Right atrium auricular region (tissue), 2 donors: ENCODE measurements around the gene TBC1D16. TPM values are rescaled to one million over a fixed set of nuclear protein-coding genes. Genes with fewer than 3 reads are reported as not detected.
"Not testable (repeated sequence)": the region's sequence is repeated elsewhere in the genome, so short reads cannot be mapped to it uniquely, and the experiment has no call there.

ENCODE experiments used
- DNase-seq: peaks from one replicate; pipeline ENCODE4 v3.0.0-alpha.2; 2019; ENCODE audit warnings: low spot score
- H3K27ac ChIP-seq, 2 donors: fragments of 200-600 bp; sonication (generic); 1 replicate in 1 of 2; 2 replicates in 1 of 2; pipeline ENCODE4 v1.5.1; 2016 to 2019
- H3K27me3 ChIP-seq, 2 donors: fragments of 200-600 bp; sonication (generic); one replicate each; pipeline versions ENCODE4 v1.5.1 to v1.6.0; 2017 to 2019
- H3K36me3 ChIP-seq: fragments of 200-600 bp; sonication (generic); one replicate; pipeline ENCODE4 v1.5.1; 2016
- H3K4me1 ChIP-seq, 2 donors: fragments of 200-600 bp; sonication (generic); one replicate each; pipeline versions ENCODE4 v1.5.1 to v1.6.0; 2017 to 2019
- H3K4me3 ChIP-seq, 2 donors: fragments of 200-600 bp; sonication (generic); 1 replicate in 1 of 2; 2 replicates in 1 of 2; pipeline ENCODE4 v1.5.1; 2017 to 2019; ENCODE audit warnings: mild to moderate bottlenecking in 1 of 2, moderate library complexity in 1 of 2
- H3K9me3 ChIP-seq, 2 donors: fragments of 200-600 bp; sonication (generic); one replicate each; pipeline ENCODE4 v1.5.1; 2019
- CTCF ChIP-seq, 2 donors: fragments of 200-600 bp; sonication (generic); IDR thresholded peaks; one replicate each; pipeline ENCODE4 v1.5.1; 2019; ENCODE audit warnings: antibody characterized with exemption in 2 of 2
- total RNA-seq, 2 donors: library from RNA; depleted of rRNA; stranded (reverse); fragments of >200 nt; gene quantifications; one replicate each; pipeline ENCODE4 v1.1.0, GENCODE V29; 2016

Gene TBC1D16
- total RNA-seq, 2 donors from 2014 or later: 9.8 to 19.4 TPM

GRCh38 chr17:79994602-79995001, 41.1 kb downstream of the TBC1D16 start:
- no peaks in the 10 kb centered on the region for H3K27me3 ChIP-seq
- no peak for TF ChIP-seq CTCF (IDR thresholded peaks at IDR 0.05)
- H3K4me3 ChIP-seq: no peak overlapping the region
- no peak overlapping the region for H3K27ac ChIP-seq
- peaks cover 0 to 33% of the 10 kb centered on the region in 2 donors for H3K4me1 ChIP-seq
- no peaks in the 10 kb centered on the region for H3K36me3 ChIP-seq
- DNase-seq: no peak
- no peaks in the 10 kb centered on the region for H3K9me3 ChIP-seq

GRCh38 chr17:79994228-79994569, 41.5 kb downstream of the TBC1D16 start:
- not testable (repeated sequence) for H3K27me3 ChIP-seq, H3K4me3 ChIP-seq, H3K36me3 ChIP-seq, DNase-seq, H3K9me3 ChIP-seq
- peaks cover 0 to 33% of the 10 kb centered on the region in 2 donors for H3K4me1 ChIP-seq
- H3K27ac ChIP-seq: peak overlapping the region; percentile 79 to 85

DNA sequence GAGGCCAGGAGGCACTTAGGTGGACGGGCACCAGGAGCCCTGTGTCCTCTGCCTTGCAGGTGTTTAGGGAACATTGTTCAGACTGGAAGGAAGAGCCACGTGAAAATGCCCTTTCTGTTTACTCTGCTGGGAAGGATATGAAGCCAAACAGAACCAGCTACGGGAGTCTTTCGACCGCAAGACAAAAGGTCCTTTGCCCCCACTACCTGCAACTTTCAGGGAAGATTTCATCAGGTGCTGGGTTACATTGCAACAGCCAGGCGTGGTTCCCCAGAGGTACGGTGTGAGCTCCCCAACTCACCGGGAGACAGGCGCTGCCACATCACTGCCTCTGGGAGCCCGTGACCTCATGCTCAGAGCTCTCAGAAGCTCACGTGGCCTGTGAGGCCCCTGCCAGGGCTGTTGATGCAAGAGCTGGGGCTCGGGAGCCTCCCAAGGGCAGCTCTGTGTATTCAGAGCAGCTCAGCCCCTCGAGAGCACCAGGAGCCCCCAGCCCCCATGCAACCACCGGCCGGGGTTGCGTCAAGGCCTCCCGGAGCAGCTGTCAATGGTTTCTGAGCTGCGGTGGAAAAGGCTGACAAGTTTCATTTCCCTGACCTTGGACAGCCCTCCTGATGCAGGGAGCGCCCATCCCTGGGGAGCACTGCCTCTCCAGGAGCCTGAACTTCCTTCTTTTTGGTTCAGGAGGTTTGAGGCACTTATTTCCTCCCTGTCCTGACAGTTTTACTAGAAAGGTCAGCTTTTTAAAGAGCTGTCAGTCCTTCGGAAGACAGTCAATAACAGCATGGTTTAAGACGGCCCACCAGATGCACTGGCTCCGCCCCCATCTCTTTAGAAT, 42.1 kb downstream of the TBC1D16 start:
- peaks cover 0 to 33% of the 10 kb centered on the region in 2 donors for H3K4me1 ChIP-seq
- H3K27me3 ChIP-seq: no peaks in the 10 kb centered on the region
- peak overlapping the region; percentile 79 to 85 for H3K27ac ChIP-seq
- TF ChIP-seq CTCF (IDR thresholded peaks at IDR 0.05): no peak
- H3K36me3 ChIP-seq: no peaks in the 10 kb centered on the region
- H3K4me3 ChIP-seq: no peak overlapping the region
- DNase-seq: peak; percentile 90
- no peaks in the 10 kb centered on the region for H3K9me3 ChIP-seq

DNA sequence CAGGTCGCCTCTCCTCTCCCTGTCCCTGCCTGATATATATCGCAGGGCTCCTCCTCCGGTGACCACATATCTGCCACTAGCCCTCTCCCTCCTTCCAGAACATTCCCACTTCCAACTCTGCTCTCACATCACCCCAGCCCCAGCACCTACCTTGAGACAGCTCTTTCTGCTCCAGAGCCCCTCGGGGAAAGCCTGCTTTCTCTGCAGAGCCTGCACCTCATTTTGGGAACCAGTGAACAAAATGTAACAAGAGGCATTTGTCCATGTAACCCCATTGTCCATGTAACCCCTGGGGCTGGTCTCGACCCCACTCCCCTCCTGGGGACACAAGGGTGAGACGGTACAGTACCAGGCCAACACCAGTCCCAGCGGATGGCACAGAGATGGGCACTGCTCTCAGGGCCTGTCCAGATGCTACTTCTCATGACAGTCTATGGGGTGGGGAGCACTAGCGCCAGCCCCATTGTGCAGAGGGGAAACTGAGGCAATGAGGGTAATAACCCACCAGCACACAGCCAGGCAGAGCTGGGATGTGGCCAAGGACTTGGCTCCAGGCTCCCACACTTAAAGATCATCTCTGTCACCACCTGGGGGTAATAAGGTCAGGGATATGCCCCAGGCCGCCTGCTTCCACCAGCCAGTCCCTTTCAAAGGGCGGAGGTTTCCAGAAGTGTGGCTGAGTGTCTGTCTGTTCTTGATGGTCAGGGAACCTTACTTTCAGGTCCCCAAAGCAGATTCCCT, 42.9 kb downstream of the TBC1D16 start:
- no peaks in the 10 kb centered on the region for H3K36me3 ChIP-seq
- peak overlapping the region; percentile 79 to 85 for H3K27ac ChIP-seq
- H3K4me1 ChIP-seq: peaks cover 0 to 39% of the 10 kb centered on the region in 2 donors
- TF ChIP-seq CTCF (IDR thresholded peaks at IDR 0.05): no peak
- no peak for DNase-seq
- H3K9me3 ChIP-seq: no peaks in the 10 kb centered on the region
- no peaks in the 10 kb centered on the region for H3K27me3 ChIP-seq
- H3K4me3 ChIP-seq: peak overlapping the region in 1 of 2 donors; percentile 53

DNA sequence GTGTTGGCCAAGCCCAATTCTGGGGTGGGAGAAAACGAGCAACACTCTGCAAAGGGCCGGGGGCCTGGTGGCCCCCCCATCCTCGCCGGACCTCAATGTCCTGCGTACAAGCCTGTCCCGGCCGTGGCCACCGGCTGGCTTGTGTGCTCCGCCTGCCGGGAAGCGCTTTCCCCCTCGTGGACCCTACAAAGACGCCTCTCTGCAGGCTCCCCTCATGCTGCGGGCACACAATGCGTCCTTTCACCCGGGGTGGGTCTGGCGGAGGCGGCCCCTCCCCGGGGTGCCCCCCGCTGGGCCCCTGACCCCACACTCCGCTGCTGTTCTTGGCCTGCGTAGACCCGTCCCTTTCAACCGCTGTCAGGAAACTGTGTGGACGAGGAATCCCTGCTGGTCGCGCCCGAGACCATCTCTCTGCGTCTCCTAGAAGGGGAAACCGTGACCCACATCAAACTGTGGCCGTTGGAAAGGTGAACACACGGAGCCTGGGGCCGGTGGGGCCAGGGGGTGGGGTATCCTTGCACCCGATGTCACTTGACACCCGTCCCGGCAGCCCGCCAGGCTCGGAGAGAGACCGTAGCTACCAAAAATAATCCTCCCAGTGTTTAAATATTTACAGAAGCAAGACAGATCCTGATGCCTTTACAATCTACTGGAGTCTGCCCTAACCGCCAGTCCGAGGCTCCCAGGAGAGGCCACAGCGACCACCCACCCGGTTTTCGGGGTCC, 43.6 kb downstream of the TBC1D16 start:
- no peaks in the 10 kb centered on the region for H3K27me3 ChIP-seq
- no peaks in the 10 kb centered on the region for H3K9me3 ChIP-seq
- H3K4me1 ChIP-seq: peaks cover 0 to 46% of the 10 kb centered on the region in 2 donors
- no peak for DNase-seq
- H3K4me3 ChIP-seq: peak overlapping the region; percentile 38 to 53
- TF ChIP-seq CTCF (IDR thresholded peaks at IDR 0.05): peak in 1 of 2 donors; percentile 55
- peak overlapping the region; percentile 79 to 85 for H3K27ac ChIP-seq
- H3K36me3 ChIP-seq: no peaks in the 10 kb centered on the region
